ENCODE results near the gene EPB41L4A. TPM values are rescaled to one million over a fixed set of nuclear protein-coding genes. Genes with fewer than 3 reads are reported as not detected.

The EPB41L4A gene
- total and polyA plus RNA-seq, 2 experiments from 2014 or later: 10.5 to 14.4 TPM

- Histone ChIP-seq H3K27ac (no peak overlapping the region), H3K9me3 (ENCODE audit: low read depth) (no peaks in the 10 kb centered on the region), H3K27me3 (no peaks in the 10 kb centered on the region), H3K36me3 (no peaks in the 10 kb centered on the region), H3K4me1 (ENCODE audit: low read depth) (peaks cover 10% of the 10 kb centered on the region), H3K4me3 (no peak overlapping the region)
- no peak for TF ChIP-seq CTCF (IDR thresholded peaks at IDR 0.05; ENCODE audit: low read depth, low read length)
- DNase-seq (ENCODE audit: low read depth in 1 of 2, low spot score in 1 of 2): no peak
These were observed 129.6 kb downstream of the EPB41L4A start for GRCh38 chr5:112289465-112289864.

- no peak for TF ChIP-seq CTCF (IDR thresholded peaks at IDR 0.05; ENCODE audit: low read depth, low read length)
- Histone ChIP-seq H3K4me3 (no peak overlapping the region), H3K27ac (no peak overlapping the region), H3K27me3 (no peaks in the 10 kb centered on the region), H3K9me3 (ENCODE audit: low read depth) (no peaks in the 10 kb centered on the region), H3K4me1 (ENCODE audit: low read depth) (peaks cover 24% of the 10 kb centered on the region), H3K36me3 (no peaks in the 10 kb centered on the region)
- DNase-seq (ENCODE audit: low read depth in 1 of 2, low spot score in 1 of 2): peak in 1 of 2 donors; percentile 38
These were observed 134.8 kb downstream of the EPB41L4A start for GRCh38 chr5:112283943-112284929.

- peaks cover 24% of the 10 kb centered on the region for H3K4me1 ChIP-seq (ENCODE audit: low read depth)
- no peak for DNase-seq (ENCODE audit: low read depth in 1 of 2, low spot score in 1 of 2)
- no peak overlapping the region for H3K4me3 ChIP-seq
- H3K27ac ChIP-seq: no peak overlapping the region
- H3K36me3 ChIP-seq: no peaks in the 10 kb centered on the region
- H3K27me3 ChIP-seq: no peaks in the 10 kb centered on the region
- no peaks in the 10 kb centered on the region for H3K9me3 ChIP-seq (ENCODE audit: low read depth)
- TF ChIP-seq CTCF (IDR thresholded peaks at IDR 0.05; ENCODE audit: low read depth, low read length): no peak
These were observed 136.0 kb downstream of the EPB41L4A start for GRCh38 chr5:112283034-112283582.

GRCh38 chr5:112279082-112279481, 140.0 kb downstream of the EPB41L4A start:
- Histone ChIP-seq H3K27me3 (no peaks in the 10 kb centered on the region), H3K4me3 (no peak overlapping the region), H3K9me3 (ENCODE audit: low read depth) (no peaks in the 10 kb centered on the region), H3K36me3 (no peaks in the 10 kb centered on the region), H3K4me1 (ENCODE audit: low read depth) (peaks cover 14% of the 10 kb centered on the region), H3K27ac (no peak overlapping the region)
- TF ChIP-seq CTCF (IDR thresholded peaks at IDR 0.05; ENCODE audit: low read depth, low read length): no peak
- DNase-seq (ENCODE audit: low read depth in 1 of 2, low spot score in 1 of 2): no peak

GRCh38 chr5:112276991-112277390, 142.1 kb downstream of the EPB41L4A start:
- TF ChIP-seq CTCF (IDR thresholded peaks at IDR 0.05; ENCODE audit: low read depth, low read length): no peak
- Histone ChIP-seq H3K27ac (no peak overlapping the region), H3K4me1 (ENCODE audit: low read depth) (peaks cover 8% of the 10 kb centered on the region), H3K36me3 (no peaks in the 10 kb centered on the region), H3K27me3 (no peaks in the 10 kb centered on the region), H3K9me3 (ENCODE audit: low read depth) (no peaks in the 10 kb centered on the region), H3K4me3 (no peak overlapping the region)
- no peak for DNase-seq (ENCODE audit: low read depth in 1 of 2, low spot score in 1 of 2)

Data from cardiac muscle cell (in vitro differentiated cells and primary cell).